GM13976 (cell line): ENCODE data around the gene MSMP.
A peak's percentile ranks its signal among the peaks of the same experiment; 100 is the strongest.

Source experiments
- DNase-seq: peaks from one replicate; pipeline ENCODE4 v3.0.0; 2012; ENCODE audit warnings: low spot score
- in situ Hi-C: fragments of 300-500 bp; cut with MboI; formaldehyde crosslinking; loops from one replicate; pipeline ENCODE4 v1.12.0; 2022; ENCODE audit warnings: low sequenced_read_pairs, mixed read lengths, inconsistent platforms; ENCODE audit not compliant: unreplicated experiment
- TF ChIP-seq, protein P1 (sequence below): IDR thresholded peaks from 2 replicates; pipeline ENCODE4 v1.5.1; 2012; ENCODE audit warnings: borderline replicate concordance, mild to moderate bottlenecking; ENCODE audit not compliant: insufficient read depth; ENCODE audit errors: extremely low read depth, missing control alignments, control extremely low read depth

Gene MSMP

DNA sequence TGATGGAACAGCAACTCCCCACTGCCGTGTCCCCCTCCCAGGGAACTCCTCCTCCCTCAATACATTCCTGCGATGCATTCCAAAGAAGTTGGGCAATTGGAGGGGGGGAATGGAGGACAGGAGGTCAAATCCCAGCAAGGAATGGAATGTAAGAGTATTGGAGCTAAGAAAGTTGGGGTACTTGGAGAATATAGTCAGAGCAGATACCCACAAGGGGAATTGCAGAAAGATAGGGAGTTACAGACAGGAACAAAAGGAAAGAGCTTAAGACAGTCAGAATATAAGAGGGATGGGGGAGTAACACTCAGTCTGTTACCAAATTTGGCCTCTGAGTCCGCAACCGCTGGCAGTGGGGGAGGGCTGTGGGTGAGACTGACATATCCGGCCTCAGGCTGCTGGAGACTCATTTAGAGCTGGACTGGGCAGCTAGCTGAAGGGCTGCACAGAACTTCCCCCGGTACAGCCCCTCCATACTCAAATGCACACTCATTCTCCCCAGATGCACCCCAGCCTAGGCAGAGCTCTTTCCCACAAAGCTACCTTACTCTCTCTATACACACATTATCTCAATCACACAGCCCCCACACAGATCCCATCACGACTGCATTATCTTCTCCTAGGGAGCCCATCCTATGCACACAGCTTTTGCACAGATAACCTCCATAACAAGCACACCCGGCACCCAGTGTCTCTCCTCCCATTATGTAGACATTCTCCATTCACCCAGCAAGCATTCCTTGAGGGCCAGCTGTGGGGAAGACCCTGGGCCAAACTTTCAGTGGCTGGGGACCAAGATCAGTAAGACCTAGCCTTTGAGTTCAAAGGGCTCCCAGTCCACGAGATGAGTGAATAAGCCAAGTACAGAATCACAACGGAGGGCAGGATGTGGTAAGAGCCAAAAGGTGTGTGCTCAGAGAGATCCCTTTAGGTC lies 25.8 kb downstream of the MSMP start:
- in situ Hi-C loops = no loop called here

GRCh38 chr9:35727676-35728040 lies 26.4 kb downstream of the MSMP start:
- in situ Hi-C loops = no loop called here
- no peak for DNase-seq
- TF ChIP-seq, protein P1, sequence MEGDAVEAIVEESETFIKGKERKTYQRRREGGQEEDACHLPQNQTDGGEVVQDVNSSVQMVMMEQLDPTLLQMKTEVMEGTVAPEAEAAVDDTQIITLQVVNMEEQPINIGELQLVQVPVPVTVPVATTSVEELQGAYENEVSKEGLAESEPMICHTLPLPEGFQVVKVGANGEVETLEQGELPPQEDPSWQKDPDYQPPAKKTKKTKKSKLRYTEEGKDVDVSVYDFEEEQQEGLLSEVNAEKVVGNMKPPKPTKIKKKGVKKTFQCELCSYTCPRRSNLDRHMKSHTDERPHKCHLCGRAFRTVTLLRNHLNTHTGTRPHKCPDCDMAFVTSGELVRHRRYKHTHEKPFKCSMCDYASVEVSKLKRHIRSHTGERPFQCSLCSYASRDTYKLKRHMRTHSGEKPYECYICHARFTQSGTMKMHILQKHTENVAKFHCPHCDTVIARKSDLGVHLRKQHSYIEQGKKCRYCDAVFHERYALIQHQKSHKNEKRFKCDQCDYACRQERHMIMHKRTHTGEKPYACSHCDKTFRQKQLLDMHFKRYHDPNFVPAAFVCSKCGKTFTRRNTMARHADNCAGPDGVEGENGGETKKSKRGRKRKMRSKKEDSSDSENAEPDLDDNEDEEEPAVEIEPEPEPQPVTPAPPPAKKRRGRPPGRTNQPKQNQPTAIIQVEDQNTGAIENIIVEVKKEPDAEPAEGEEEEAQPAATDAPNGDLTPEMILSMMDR = no peak

More for the DNA sequence above, 25.8 kb downstream of the MSMP start:
- TF ChIP-seq, protein P1 = no peak
- peak; percentile 78 for DNase-seq

DNA sequence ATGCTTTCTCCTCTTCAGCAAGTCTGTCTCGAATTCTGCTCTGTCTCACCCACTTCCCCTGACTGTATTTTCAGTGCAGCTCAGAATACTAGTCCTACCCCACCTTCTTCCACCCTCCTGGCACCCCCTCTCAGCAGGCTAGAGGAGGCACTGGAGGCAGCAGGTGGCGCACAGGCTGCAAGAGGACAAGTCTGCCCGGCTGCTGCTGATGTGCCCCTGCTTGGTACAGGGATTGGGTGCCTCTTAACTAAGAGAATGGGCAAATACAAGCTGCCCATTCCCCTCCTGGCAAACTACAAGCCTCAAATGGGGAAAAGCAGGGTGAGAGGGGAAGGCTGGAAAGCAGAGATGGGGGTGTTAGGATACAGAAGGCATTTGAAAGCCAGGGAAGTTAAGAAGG lies 27.1 kb downstream of the MSMP start:
- in situ Hi-C loops = no loop called here
- TF ChIP-seq, protein P1 = peak; percentile 29
- no peak for DNase-seq

- TF ChIP-seq, protein P1 = no peak
- no peak for DNase-seq
Measured at GRCh38 chr9:35725362-35725761, 28.7 kb downstream of the MSMP start.

DNA sequence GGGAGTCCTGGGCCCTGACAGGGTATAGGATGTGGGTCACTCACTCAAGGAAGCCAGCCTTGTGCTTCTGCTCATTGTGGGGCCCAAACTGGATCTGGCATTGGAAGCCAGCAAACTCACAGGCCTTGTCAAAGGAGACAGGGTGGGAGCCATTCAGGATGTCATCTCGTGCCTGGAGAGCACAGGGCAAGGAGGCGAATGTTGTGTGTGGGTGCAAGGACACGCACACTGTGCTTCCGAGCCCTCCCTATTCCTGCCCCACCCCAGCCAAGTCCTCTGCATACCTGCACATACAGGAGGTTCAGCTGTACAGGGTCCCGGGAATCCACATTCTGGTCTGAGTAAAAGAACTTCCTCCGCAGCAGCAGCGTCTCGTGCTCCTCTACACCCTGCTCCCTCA lies 30.2 kb downstream of the MSMP start:
- DNase-seq = no peak
- TF ChIP-seq, protein P1 = no peak
- in situ Hi-C loops = no loop called here

More at GRCh38 chr9:35725362-35725761, 28.7 kb downstream of the MSMP start:
- in situ Hi-C loops = no loop called here

GRCh38 chr9:35723426-35723825 lies 30.6 kb downstream of the MSMP start:
- in situ Hi-C loops = no loop called here
- TF ChIP-seq, protein P1 = no peak
- DNase-seq = no peak

GRCh38 chr9:35719546-35719945 lies 34.5 kb downstream of the MSMP start:
- DNase-seq = no peak
- in situ Hi-C loops = no loop called here
- TF ChIP-seq, protein P1 = no peak
